AG08395 (cell line): ENCODE data around the gene SFMBT2.
"Not testable (repeated sequence)": the region's sequence is repeated elsewhere in the genome, so short reads cannot be mapped to it uniquely, and the experiment has no call there.

ENCODE experiments used
- DNase-seq: peaks from one replicate; pipeline ENCODE4 v3.0.0; 2012; ENCODE audit warnings: mixed read lengths, low spot score

The SFMBT2 gene

DNA sequence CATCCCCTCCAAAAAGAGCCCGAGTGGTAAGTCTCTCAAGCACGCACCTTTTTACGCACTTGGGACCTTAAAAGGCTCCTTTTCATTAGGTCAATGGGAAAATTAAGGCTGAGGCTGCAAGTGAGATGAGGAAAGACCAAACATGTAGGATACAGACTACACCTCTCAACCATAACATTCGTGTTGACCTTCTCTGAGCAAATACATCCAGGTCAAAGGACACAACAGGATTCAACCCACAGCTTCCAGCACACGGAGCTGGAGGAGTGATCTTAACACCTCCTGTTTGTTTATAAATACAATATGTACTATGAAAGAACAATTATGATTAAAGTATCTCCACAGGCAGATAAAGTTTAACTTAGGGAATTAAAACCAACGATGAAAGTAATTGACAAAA is 9.7 kb downstream of the SFMBT2 start:
- no peak for DNase-seq

DNA sequence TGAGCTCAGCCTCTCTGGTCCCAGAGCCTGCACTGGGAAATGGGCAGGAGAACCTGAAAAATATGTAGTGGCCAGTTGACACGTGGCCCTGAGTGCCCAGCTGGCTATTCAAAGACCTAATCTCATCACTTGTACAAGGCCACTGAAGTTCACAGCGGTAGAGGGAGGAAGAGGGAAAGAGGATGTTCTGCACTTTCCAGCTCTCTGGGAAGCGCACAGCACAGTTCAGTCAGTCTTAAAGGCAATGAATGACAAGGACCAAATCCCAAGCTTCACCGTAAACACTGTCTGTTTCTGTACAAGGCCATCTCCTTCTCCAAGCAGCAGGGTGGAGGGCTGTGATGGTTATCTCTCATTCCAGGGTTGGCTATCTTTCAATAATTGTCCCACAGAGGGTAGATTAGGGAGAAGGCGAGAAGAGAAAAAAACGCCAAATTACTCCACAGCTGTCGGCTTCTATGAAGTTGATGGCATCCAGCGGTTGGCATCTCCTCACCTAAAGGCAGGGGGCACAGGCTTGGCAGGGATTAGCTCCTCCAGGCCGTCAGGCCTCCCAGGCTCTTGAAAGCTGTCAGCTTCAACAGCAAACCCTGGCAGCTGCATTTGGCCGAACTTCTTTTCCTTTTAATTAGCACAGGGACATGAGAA is 10.6 kb downstream of the SFMBT2 start:
- no peak for DNase-seq

DNA sequence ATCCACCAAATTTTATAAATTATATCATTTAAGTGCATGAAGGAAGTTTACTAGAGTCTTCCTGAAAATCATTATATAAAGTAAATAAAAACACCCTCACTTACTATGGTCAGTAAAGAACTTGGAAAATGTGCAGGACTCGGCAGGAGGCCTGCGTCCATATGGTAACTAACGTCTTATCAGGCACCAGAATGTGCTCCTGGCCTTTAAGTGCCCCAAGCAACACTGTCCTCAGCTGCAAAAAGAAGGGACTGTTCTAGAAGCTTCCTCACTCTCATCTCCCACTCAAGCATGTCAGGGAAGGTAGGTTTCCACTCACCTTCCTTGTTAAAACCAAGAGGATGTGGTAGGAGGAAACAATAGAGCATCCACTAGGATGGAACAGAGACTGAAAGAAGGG is 11.3 kb downstream of the SFMBT2 start:
- DNase-seq, result no peak

- no peak for DNase-seq
These were observed 13.5 kb downstream of the SFMBT2 start for GRCh38 chr10:7397049-7398035.

DNA sequence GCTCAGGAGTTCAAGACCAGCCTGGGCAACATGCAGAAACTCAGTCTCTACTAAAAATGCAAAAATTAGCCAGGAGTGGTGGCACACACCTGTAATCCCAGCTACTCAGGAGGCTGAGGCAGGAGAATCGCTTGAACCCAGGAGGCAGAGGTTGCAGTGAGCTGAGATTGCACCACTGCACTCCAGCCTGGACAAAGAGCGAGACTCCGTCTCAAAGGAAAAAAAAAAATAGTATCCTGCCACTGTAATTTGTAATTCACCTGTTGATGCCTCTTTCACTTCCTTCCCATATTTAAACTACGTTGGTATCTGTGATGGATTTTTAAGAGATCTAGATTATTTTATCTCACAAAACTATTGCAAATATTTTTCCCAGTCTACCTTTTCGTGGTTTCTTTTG is 18.5 kb downstream of the SFMBT2 start:
- DNase-seq, result not testable (repeated sequence)

GRCh38 chr10:7391748-7392147 is 19.1 kb downstream of the SFMBT2 start:
- DNase-seq, result no peak

DNA sequence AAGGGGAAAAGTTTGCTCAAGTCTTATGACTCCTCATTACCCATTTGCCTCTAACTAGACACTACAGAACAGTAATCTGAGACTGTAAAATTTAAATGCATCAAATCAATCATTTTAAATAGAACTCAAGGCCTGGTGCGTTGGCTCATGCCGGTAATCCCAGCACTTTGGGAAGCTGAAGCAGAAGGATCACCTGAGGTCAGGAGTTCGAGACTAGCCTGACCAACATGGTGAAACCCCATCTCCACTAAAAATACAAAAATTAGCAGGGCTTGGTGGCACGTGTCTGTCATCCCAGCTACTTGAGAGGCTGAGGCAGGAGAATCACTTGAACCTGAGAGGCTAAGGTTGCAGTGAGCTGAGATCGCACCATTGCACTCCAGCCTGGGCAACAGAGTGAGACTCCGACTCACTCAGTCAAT is 20.1 kb downstream of the SFMBT2 start:
- DNase-seq, result not testable (repeated sequence)

DNA sequence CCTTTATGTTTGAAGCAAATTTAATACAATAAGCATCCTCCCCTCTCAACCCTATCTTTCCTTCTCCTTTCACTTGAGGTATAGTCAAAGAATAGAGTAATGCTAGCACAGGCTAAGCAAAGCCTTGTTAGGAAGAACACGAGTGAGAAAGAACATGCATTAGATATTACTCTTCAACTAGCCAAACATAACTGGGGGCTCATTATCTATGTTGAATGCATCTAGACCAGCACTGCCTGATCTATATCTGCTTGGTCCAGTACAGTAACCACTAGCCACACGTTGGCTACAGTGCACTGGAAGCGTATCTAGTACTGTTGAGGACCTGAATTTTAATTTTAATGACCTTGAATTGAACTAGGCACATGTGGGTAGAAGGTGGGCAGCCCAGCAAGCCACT is 21.0 kb downstream of the SFMBT2 start:
- DNase-seq, result no peak

- DNase-seq, result no peak
These were observed 21.5 kb downstream of the SFMBT2 start for GRCh38 chr10:7389346-7389745.

- no peak for DNase-seq
These were observed 22.2 kb downstream of the SFMBT2 start for GRCh38 chr10:7388602-7389001.

DNA sequence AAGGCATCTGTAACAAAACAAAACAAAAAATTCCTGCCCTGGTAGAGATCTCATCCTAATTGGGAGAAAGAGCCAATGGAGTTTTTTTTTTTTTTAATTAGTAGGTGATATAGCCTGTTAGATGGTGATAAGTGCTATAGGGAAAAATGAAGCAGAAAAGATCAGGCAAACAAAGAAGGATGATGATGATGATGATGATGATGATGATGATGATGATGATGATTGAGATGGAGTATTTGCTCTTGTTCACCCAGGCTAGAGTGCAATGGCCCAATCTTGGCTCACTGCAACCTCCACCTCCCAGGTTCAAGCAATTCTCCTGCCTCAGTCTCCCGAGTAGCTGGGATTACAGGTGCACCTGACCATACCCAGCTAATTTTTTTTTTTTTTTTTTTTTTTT is 22.7 kb downstream of the SFMBT2 start:
- not testable (repeated sequence) for DNase-seq

DNA sequence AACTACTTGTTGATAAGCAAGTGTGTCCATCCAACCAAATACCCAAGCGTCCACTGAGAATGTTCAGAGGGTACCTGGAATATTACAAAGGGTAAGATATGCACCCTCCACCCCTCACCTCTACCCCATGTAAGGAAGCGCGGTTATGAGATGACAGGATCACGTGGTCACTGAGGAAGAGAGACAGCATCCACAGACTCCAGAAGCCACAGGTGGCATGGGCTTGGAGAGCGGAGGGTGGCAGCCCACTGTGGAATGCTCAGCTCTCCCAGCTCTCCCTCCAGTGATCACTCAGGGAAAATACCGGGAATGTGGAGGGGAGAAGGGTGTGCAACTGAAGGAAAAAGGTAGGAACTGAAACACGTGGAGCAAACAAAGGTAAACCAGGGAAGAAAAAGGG is 25.7 kb downstream of the SFMBT2 start:
- no peak for DNase-seq

GRCh38 chr10:7383442-7383841 is 27.4 kb downstream of the SFMBT2 start:
- no peak for DNase-seq

DNA sequence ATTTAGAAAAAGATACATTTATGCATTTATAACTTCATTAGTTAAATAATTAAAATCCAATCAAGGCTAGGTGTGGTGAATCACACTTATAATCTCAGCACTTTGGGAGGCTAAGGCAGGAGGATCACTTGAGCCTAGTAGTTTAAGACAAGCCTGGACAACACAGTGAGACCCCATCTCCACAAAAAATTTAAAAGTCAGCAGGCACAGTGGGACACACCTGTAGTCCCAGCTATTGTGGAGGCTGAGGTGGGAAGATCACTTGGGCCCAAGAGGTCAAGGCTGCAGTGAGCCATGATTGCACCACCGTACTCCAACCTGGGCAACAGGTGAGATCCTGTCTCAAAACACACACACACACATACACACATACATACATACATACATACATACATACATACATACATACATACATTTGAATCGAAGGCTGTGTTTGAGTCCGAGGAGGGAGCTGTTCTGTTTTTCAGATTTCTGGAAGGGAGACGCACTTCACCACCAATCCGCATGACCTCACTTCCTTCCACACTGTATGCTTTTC is 30.1 kb downstream of the SFMBT2 start:
- DNase-seq, result no peak

- DNase-seq, result no peak
These were observed 32.0 kb downstream of the SFMBT2 start for GRCh38 chr10:7378602-7379403.

- DNase-seq, result no peak
These were observed 33.1 kb downstream of the SFMBT2 start for GRCh38 chr10:7377614-7378248.

DNA sequence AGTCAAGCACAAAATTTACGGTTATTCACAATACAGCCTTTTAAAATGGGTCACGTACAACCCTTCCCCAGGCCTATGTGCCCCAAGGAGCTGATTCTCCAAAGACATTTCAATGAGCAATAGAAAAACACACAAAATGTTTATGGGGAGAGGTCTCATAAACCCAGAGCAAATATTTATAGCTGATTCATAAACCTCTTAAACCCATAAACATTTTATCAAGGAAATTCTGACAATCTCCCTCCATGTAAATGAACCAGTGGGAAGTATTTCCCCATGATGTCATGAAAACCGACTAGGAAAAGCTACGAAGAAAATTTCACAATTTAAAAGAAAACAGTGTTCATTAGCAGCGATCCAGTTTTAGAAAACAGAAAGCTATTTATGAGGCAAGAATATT is 36.0 kb downstream of the SFMBT2 start:
- no peak for DNase-seq

DNA sequence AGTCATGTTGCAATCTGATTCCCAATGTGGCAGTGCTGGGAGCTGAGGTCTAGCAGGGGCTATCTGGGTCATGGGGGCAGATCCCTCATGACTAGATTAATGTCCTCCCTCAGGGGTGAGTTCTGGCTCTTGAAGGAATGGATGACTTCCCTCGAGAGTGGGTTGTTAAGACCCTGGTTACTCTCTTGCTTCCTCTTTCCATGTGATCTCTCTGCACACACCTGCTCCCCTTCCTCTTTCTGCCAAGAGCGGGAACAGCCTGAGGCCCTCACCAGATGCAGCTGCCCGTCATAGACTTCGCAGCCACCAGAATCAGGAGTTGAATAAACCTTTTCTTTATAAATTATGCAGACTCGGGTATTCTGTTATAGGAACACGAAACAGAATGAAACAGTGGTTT is 37.8 kb downstream of the SFMBT2 start:
- no peak for DNase-seq

- no peak for DNase-seq
These were observed 38.3 kb downstream of the SFMBT2 start for GRCh38 chr10:7372504-7372903.

GRCh38 chr10:7370511-7370910 is 40.3 kb downstream of the SFMBT2 start:
- no peak for DNase-seq

DNA sequence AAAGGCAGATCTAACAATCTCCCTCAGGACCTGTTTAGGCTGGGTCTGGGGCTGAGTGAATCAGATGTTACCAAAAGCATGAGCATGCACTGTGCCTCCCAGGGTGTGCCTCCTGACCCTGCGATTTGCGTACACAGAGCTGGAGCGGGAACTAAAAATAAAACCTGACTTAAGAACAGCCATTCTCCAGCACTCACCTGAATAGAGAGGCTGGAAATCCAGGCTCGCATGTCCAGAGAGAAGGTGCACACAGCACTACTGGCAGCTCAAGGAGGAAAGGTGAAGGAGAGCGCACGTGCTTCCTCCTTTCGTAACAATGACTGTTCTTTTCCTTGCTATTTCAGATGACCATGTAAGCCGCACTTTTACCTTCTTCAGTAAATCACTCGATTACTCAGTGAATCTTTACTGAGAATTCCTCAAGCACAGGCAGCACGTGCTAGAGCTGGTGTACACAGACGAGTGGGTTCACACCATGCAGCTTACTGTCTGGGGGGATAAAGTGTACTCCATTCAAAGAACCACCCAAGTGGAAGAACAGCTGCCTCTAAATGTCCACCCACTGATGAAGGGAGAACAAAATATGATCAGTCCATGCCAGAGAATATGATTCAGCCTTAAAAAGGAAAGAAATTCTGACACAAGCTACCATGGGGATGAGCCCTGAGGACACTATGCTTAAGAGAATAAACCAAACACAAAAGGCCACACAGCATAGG is 45.6 kb downstream of the SFMBT2 start:
- no peak for DNase-seq
